Activated CD8-positive, alpha-beta memory T cell treated with anti-CD3 and anti-CD28 coated beads, Interleukin-2, amount 50 U/mL, for 48 hours (primary cell): ENCODE measurements around the gene SIPA1L3.
"Not testable (repeated sequence)": the region's sequence is repeated elsewhere in the genome, so short reads cannot be mapped to it uniquely, and the experiment has no call there.

ENCODE experiments used
- DNase-seq: peaks from one replicate; pipeline ENCODE4 v3.0.0-alpha.2; 2020

The SIPA1L3 gene

GRCh38 chr19:37920591-37921450 is 13.8 kb downstream of the SIPA1L3 start:
- no peak for DNase-seq

GRCh38 chr19:37924573-37924972 is 17.6 kb downstream of the SIPA1L3 start:
- DNase-seq = not testable (repeated sequence)

- no peak for DNase-seq
Measured at GRCh38 chr19:37925212-37925611, 18.2 kb downstream of the SIPA1L3 start.

- no peak for DNase-seq
Measured at GRCh38 chr19:37926255-37926654, 19.2 kb downstream of the SIPA1L3 start.

GRCh38 chr19:37926711-37927110 is 19.7 kb downstream of the SIPA1L3 start:
- DNase-seq = no peak

- DNase-seq = no peak
Measured at GRCh38 chr19:37928527-37929286, 21.7 kb downstream of the SIPA1L3 start.

- DNase-seq = no peak
Measured at GRCh38 chr19:37929355-37929923, 22.4 kb downstream of the SIPA1L3 start.

- DNase-seq = no peak
Measured at GRCh38 chr19:37930416-37930815, 23.4 kb downstream of the SIPA1L3 start.

GRCh38 chr19:37931881-37932655 is 25.1 kb downstream of the SIPA1L3 start:
- no peak for DNase-seq

GRCh38 chr19:37932985-37933936 is 26.3 kb downstream of the SIPA1L3 start:
- DNase-seq = no peak

- no peak for DNase-seq
Measured at GRCh38 chr19:37933937-37934358, 26.9 kb downstream of the SIPA1L3 start.

- DNase-seq = no peak
Measured at GRCh38 chr19:37935341-37935740, 28.3 kb downstream of the SIPA1L3 start.

GRCh38 chr19:37936166-37936565 is 29.2 kb downstream of the SIPA1L3 start:
- DNase-seq = no peak

- DNase-seq = no peak
Measured at GRCh38 chr19:37936886-37937285, 29.9 kb downstream of the SIPA1L3 start.

- no peak for DNase-seq
Measured at GRCh38 chr19:37938353-37938752, 31.3 kb downstream of the SIPA1L3 start.

- DNase-seq = no peak
Measured at GRCh38 chr19:37941782-37942515, 34.9 kb downstream of the SIPA1L3 start.

- no peak for DNase-seq
Measured at GRCh38 chr19:37942516-37942902, 35.5 kb downstream of the SIPA1L3 start.

- no peak for DNase-seq
Measured at GRCh38 chr19:37943480-37943879, 36.5 kb downstream of the SIPA1L3 start.

GRCh38 chr19:37946132-37946531 is 39.1 kb downstream of the SIPA1L3 start:
- DNase-seq = no peak

- DNase-seq = no peak
Measured at GRCh38 chr19:37947778-37948177, 40.8 kb downstream of the SIPA1L3 start.

- no peak for DNase-seq
Measured at GRCh38 chr19:37948362-37948761, 41.4 kb downstream of the SIPA1L3 start.
